HEK293T (cell line): ENCODE results near the gene TMEM151A.
"Not testable (repeated sequence)": the region's sequence is repeated elsewhere in the genome, so short reads cannot be mapped to it uniquely, and the experiment has no call there.

ENCODE experiments used
- CTCF ChIA-PET: fragments of 350-600 bp; formaldehyde crosslinking; extraction: SDS; loops from one replicate; lab custom pipeline; 2021; ENCODE audit warnings: antibody characterized with exemption, inconsistent platforms; lab: Yijun Ruan, JAX
- POLR2A ChIA-PET: fragments of 350-600 bp; formaldehyde crosslinking; extraction: SDS; loops from one replicate; lab custom pipeline; 2020; ENCODE audit warnings: antibody characterized with exemption, inconsistent platforms; lab: Yijun Ruan, JAX
- DNase-seq: peaks from one replicate; pipeline ENCODE4 v3.0.0; 2012; ENCODE audit warnings: mixed read lengths; ENCODE audit errors: extremely low spot score
- ARNT ChIP-seq: fragments of 450-650 bp; IDR thresholded peaks from 2 replicates; pipeline ENCODE4 v1.6.1; 2017; ENCODE audit warnings: mild to moderate bottlenecking
- BHLHE40 ChIP-seq: fragments of 450-650 bp; IDR thresholded peaks from 2 replicates; pipeline ENCODE4 v1.6.1; 2016; ENCODE audit warnings: mild to moderate bottlenecking, moderate library complexity, borderline replicate concordance
- CTBP1 ChIP-seq: fragments of 450-650 bp; IDR thresholded peaks from 2 replicates; pipeline ENCODE4 v1.6.1; 2016; ENCODE audit warnings: borderline replicate concordance
- ELF4 ChIP-seq: fragments of 450-650 bp; IDR thresholded peaks from 2 replicates; pipeline ENCODE4 v1.6.1; 2017; ENCODE audit warnings: antibody characterized with exemption
- FOXA1 ChIP-seq: fragments of 450-650 bp; IDR thresholded peaks from 2 replicates; pipeline ENCODE4 v1.6.1; 2016; ENCODE audit warnings: mild to moderate bottlenecking
- FOXK2 ChIP-seq: fragments of 450-650 bp; IDR thresholded peaks from 2 replicates; pipeline ENCODE4 v1.6.1; 2016; ENCODE audit warnings: mild to moderate bottlenecking
- FOXM1 ChIP-seq: fragments of 450-650 bp; IDR thresholded peaks from 2 replicates; pipeline ENCODE4 v1.6.1; 2017; ENCODE audit warnings: mild to moderate bottlenecking, borderline replicate concordance
- HDGF ChIP-seq: fragments of 450-650 bp; IDR thresholded peaks from 2 replicates; pipeline ENCODE4 v1.6.1; 2017; ENCODE audit warnings: antibody characterized with exemption, borderline replicate concordance
- L3MBTL2 ChIP-seq: fragments of 450-650 bp; conservative IDR thresholded peaks from 2 replicates; pipeline ENCODE4 v1.6.1; 2016; ENCODE audit warnings: mild to moderate bottlenecking
- LEF1 ChIP-seq: fragments of 450-650 bp; IDR thresholded peaks from 2 replicates; pipeline ENCODE4 v1.6.1; 2017; ENCODE audit warnings: mild to moderate bottlenecking, borderline replicate concordance
- NFRKB ChIP-seq: fragments of 450-650 bp; IDR thresholded peaks from 2 replicates; pipeline ENCODE4 v1.6.1; 2016; ENCODE audit warnings: mild to moderate bottlenecking, moderate library complexity
- SP1 ChIP-seq: fragments of 450-650 bp; IDR thresholded peaks from 2 replicates; pipeline ENCODE4 v1.6.1; 2017
- SUZ12 ChIP-seq: fragments of 450-650 bp; IDR thresholded peaks from 2 replicates; pipeline ENCODE4 v1.6.1; 2016; ENCODE audit warnings: mild to moderate bottlenecking
- TARDBP ChIP-seq: fragments of 450-650 bp; IDR thresholded peaks from 2 replicates; pipeline ENCODE4 v1.6.1; 2016
- ZNF384 ChIP-seq: fragments of 450-650 bp; IDR thresholded peaks from 2 replicates; pipeline ENCODE4 v1.6.1; 2016
- TF ChIP-seq, protein P1 (sequence below): fragments of 450-650 bp; IDR thresholded peaks from 2 replicates; pipeline ENCODE4 v1.6.1; 2016

TMEM151A gene

DNA sequence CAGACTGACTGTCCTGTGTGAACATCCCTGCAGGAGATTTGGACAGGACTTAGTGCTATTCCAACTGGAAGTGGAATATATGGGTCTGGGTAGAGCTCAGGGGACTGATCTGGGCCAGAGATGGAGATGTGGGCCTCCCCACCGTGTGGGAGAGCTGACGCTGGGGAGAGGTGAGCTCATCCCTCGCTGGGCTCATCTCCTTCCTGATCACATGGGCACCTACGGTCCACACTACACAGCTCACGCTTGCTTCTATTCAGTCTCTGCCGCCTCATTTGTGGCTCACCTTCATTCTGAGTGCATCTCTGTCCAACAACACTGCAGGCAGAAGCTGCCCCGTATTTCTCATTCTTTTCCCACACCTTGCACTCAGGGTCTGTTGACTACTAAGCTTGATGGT, 39.9 kb upstream of the TMEM151A start:
- CTCF ChIA-PET = interaction anchor here (1.2 kb wide), 1 partner anchor 30 kb away, joined by 3 read pairs; no protein-coding TSS in a partner anchor
- TF ChIP-seq FOXK2 (no peak), SP1 (no peak)
- DNase-seq = no peak
- POLR2A ChIA-PET = interaction anchor here (1.2 kb wide), 1 partner anchor 16 kb away, joined by 3 read pairs; no protein-coding TSS in a partner anchor

DNA sequence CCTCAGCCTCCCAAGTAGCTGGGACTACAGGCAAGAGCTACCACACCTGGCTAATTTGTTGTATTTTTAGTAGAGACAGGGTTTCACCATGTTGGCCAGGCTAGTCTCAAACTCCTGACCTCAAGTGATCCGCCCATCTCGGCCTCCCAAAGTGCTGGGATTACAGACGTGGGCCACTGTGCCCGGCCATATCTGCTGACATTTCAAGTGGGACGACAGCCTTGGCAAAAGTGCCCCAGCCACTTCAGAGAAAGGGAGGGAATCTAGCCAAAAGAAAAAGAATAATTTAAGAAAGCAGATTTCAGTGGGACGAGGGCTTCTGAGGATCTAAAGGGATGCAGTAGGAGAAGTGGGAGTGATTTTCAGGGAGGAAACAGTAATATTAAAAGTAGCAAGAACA, 38.6 kb upstream of the TMEM151A start:
- CTCF ChIA-PET, DNase-seq, POLR2A ChIA-PET: not testable (repeated sequence)

DNA sequence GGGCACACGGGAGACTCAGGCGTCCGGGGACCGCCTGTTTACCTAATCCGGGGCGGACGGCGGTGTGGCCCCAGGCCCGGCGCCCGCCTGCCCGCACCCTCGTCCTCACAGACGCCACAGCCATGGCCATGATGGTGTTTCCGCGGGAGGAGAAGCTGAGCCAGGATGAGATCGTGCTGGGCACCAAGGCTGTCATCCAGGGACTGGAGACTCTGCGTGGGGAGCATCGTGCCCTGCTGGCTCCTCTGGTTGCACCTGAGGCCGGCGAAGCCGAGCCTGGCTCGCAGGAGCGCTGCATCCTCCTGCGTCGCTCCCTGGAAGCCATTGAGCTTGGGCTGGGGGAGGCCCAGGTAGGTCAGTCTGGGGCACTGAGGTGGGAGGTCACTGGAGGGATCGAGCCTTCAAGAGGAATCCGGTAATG, 33.2 kb upstream of the TMEM151A start:
- DNase-seq = no peak
- TF ChIP-seq ELF4 = no peak
- no peak for TF ChIP-seq LEF1
- TF ChIP-seq BHLHE40 = no peak
- no peak for TF ChIP-seq FOXK2
- ChIA-PET CTCF (interaction anchor here (0.8 to 2.0 kb wide), 3 partner anchors 21 to 37 kb away, joined by 3 to 10 read pairs (median 3); partner anchors contain the start of gene YIF1A), POLR2A (interaction anchor here (0.7 kb wide), 1 partner anchor 12 kb away, joined by 3 read pairs; no protein-coding TSS in a partner anchor)

DNA sequence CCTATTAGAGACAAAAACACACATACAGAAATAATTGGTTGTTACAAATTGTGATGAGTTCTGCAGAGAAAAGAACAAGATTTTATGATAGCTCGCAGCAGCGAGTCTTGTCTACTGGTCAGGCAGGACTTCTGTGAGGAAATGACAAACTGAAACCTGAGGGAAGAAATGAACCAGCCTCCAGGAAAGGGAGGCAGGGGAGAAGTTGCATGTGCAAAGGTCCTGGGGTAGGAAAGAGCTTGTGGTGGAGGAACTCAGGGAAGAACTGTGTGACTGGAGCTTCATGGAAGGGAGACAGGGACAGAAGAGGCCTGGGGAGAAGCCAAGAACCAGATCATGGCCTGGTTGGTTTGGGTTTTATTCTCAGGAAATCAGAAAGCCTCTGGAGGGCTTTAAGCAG, 32.5 kb upstream of the TMEM151A start:
- no peak for DNase-seq
- TF ChIP-seq ZNF384 = no peak
- TF ChIP-seq ELF4 = no peak
- TF ChIP-seq HDGF = no peak
- no peak for TF ChIP-seq FOXK2
- TF ChIP-seq FOXA1 = no peak
- TF ChIP-seq L3MBTL2 = no peak
- TF ChIP-seq CTBP1 = no peak
- no peak for TF ChIP-seq SP1
- no peak for TF ChIP-seq LEF1
- no peak for TF ChIP-seq BHLHE40
- no peak for TF ChIP-seq SUZ12
- TF ChIP-seq NFRKB = no peak
- TF ChIP-seq ARNT = no peak
- TF ChIP-seq, protein P1, sequence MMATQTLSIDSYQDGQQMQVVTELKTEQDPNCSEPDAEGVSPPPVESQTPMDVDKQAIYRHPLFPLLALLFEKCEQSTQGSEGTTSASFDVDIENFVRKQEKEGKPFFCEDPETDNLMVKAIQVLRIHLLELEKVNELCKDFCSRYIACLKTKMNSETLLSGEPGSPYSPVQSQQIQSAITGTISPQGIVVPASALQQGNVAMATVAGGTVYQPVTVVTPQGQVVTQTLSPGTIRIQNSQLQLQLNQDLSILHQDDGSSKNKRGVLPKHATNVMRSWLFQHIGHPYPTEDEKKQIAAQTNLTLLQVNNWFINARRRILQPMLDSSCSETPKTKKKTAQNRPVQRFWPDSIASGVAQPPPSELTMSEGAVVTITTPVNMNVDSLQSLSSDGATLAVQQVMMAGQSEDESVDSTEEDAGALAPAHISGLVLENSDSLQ = no peak
- no peak for TF ChIP-seq FOXM1
- no peak for TF ChIP-seq TARDBP
- ChIA-PET POLR2A (interaction anchor here (2.9 kb wide), 1 partner anchor 30 kb away, joined by 9 read pairs; the partner anchor contains the start of gene YIF1A), CTCF (interaction anchor here (0.8 to 2.0 kb wide), 3 partner anchors 20 to 37 kb away, joined by 3 to 10 read pairs (median 3); partner anchors contain the start of gene YIF1A)

DNA sequence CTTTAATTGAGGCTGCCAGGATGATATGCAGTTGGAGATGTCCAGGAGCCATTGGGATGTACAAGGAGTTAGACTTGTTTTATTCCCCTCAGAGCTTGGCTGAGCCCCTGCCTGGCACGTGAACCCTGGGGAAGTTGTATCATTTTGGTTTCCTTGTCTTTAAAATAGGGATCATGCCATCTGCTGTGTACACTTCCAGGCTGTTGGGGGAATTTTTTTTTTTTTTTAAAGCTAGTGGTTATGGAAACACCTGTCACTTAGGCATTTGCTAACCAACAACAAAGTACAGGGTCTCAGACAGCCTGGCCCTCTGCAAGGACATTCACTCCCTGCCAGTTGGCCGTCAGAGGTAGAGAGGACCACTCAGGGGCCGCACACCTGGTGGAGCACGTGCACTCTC, 31.7 kb upstream of the TMEM151A start:
- CTCF ChIA-PET = interaction anchor here (2.0 kb wide), 1 partner anchor 38 kb away, joined by 10 read pairs; no protein-coding TSS in a partner anchor
- POLR2A ChIA-PET = interaction anchor here (2.9 kb wide), 1 partner anchor 29 kb away, joined by 9 read pairs; the partner anchor contains the start of gene YIF1A
- TF ChIP-seq LEF1 = no peak
- TF ChIP-seq BHLHE40 = no peak
- no peak for TF ChIP-seq ELF4
- no peak for TF ChIP-seq TARDBP
- TF ChIP-seq FOXM1 = no peak
- TF ChIP-seq, protein P1 = no peak
- no peak for DNase-seq

DNA sequence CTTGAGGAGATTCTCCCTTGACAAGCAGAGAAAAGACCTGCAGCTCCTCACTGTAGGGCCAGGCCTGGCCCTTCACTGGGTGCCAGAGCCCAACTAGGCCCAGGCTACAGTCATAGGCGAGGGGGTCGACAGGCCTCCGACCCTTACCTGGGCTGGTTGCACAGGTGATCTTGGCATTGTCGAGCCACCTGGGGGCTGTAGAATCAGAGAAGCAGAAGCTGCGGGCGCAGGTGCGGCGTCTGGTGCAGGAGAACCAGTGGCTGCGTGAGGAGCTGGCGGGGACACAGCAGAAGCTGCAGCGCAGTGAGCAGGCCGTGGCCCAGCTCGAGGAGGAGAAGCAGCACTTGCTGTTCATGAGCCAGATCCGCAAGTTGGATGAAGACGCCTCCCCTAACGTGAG, 30.1 kb upstream of the TMEM151A start:
- POLR2A ChIA-PET = interaction anchor here (2.9 kb wide), 1 partner anchor 27 kb away, joined by 9 read pairs; the partner anchor contains the start of gene YIF1A
- TF ChIP-seq FOXM1 (no peak), NFRKB (no peak), TARDBP (no peak), FOXK2 (no peak), FOXA1 (no peak), SP1 (no peak), ELF4 (no peak), LEF1 (no peak), ARNT (no peak), ZNF384 (no peak), L3MBTL2 (no peak), SUZ12 (no peak)

DNA sequence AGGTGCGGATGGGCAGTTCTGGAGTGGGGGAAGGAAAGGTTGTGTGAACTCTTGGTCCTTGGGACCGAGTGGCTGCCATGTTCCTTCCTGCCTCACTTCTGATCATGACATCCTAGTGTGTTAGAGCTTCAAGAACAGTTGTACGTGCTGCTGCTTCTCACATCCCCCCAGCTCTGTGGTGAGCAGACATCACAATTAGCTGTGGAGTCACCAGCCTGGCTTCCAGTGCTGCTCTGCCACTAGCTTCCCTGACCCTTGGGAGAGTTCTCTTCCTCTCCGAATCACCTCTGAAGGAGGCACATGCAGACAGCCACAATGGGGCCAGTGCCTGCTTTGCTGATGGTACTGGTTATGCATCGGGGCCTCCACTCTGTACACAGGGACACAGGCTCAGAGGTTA, 29.5 kb upstream of the TMEM151A start:
- CTCF ChIA-PET = interaction anchor here (0.9 kb wide), 1 partner anchor 40 kb away, joined by 5 read pairs; no protein-coding TSS in a partner anchor
- POLR2A ChIA-PET = no interaction called here
- TF ChIP-seq NFRKB (no peak), L3MBTL2 (no peak), BHLHE40 (no peak), ZNF384 (no peak), ELF4 (no peak), FOXM1 (no peak), FOXK2 (no peak), SUZ12 (no peak), HDGF (no peak), ARNT (no peak)
- TF ChIP-seq, protein P1 = no peak
- DNase-seq = no peak

More for the DNA sequence above, 30.1 kb upstream of the TMEM151A start:
- CTCF ChIA-PET = interaction anchor here (0.9 kb wide), 1 partner anchor 40 kb away, joined by 5 read pairs; no protein-coding TSS in a partner anchor
- no peak for DNase-seq
